ENCODE results near the gene MPL. TPM values are rescaled to one million over a fixed set of nuclear protein-coding genes. Genes with fewer than 3 reads are reported as not detected.
A peak's percentile ranks its signal among the peaks of the same experiment; 100 is the strongest.
"Not testable (repeated sequence)": the region's sequence is repeated elsewhere in the genome, so short reads cannot be mapped to it uniquely, and the experiment has no call there.

The MPL gene
- total RNA-seq, 1 donor from 2014 or later = not detected

DNA sequence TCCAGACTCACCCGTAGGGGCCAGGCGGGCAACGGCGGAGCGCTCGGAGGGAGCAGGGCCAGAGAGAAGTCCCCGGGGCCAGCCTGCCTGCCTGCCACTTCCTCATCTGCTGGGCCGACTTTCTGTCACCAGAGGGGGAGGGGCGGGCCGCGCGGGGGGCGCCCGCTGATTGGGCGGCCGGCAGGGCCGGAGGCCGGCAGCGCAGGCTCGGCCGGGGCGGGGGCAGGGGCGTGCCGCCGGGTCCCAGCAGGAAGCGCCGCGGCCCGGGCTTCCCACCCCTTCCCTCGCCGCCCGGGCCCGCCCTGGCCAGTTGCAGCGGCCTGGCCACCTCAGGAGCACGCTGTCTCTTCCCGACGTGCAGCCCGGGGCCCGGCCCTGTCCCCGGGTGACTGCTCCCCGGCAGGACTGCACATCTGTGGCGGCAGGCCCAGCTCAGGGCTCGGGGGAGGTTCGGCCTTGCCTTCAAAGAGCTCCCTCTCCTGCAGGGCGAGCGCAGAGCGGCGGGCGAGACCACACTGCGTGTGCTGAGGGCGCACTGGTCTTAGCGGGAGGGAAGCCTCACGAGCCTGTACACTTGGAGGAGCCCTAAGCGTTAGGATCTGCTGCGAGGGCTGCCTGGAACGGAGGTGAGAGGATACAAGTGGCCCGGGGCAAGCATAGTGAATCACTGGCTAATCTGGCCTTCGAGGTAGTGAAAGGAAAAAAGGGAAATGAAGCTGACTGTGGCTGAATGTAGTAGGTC lies 30.5 kb downstream of the MPL start, which contains the start of gene ELOVL1:
Gene ELOVL1 (minus strand): TSS at position 108 of the 742 bp plus-strand sequence. CDS start 2,402 bp downstream, outside the sequence.
- Histone ChIP-seq H3K9me3 (no peaks in the 10 kb centered on the region), H3K4me3 (peak within 1 kb of the TSS; percentile 96 to 97), H3K36me3 (peaks cover 22% of the 10 kb centered on the region in 2 donors), H3K4me1 (peaks cover 12 to 22% of the 10 kb centered on the region in 2 donors), H3K27me3 (no peaks in the 10 kb centered on the region), H3K27ac (peak within 1 kb of the TSS; percentile 96)
- DNase-seq (ENCODE audit: low spot score in 2 of 2) = peak; percentile 70 to 96
- intact Hi-C loops (cut with DNase I) = loop anchor here (1.0 kb wide), 4 partner anchors 10 to 196 kb away; partner anchors contain the start of genes CDC20, CFAP57, EBNA1BP2 and MED8
- TF ChIP-seq, protein P1, sequence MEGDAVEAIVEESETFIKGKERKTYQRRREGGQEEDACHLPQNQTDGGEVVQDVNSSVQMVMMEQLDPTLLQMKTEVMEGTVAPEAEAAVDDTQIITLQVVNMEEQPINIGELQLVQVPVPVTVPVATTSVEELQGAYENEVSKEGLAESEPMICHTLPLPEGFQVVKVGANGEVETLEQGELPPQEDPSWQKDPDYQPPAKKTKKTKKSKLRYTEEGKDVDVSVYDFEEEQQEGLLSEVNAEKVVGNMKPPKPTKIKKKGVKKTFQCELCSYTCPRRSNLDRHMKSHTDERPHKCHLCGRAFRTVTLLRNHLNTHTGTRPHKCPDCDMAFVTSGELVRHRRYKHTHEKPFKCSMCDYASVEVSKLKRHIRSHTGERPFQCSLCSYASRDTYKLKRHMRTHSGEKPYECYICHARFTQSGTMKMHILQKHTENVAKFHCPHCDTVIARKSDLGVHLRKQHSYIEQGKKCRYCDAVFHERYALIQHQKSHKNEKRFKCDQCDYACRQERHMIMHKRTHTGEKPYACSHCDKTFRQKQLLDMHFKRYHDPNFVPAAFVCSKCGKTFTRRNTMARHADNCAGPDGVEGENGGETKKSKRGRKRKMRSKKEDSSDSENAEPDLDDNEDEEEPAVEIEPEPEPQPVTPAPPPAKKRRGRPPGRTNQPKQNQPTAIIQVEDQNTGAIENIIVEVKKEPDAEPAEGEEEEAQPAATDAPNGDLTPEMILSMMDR (IDR thresholded peaks at IDR 0.05) = peak in 2 of 3 experiments; percentile 11 to 26

DNA sequence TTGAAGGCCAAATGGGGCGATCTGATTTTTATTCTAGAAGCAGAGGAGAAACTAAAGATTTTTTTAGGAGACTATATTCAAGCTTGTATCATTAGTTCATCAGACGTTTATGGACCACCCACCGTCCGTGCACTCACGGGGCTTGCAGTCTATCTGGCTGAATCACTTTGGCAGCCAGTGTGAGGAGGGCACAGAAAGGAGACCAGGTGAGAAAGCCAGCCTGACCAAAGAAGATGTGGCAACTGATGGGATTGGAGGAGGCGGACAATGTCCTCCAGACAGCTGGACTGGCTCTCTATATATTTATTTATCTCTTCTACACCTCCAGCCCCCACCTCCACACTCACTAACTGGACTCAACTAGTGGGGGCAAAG lies 31.0 kb downstream of the MPL start:
- H3K9me3 ChIP-seq = no peaks in the 10 kb centered on the region
- H3K4me3 ChIP-seq = peak overlapping the region; percentile 96 to 97
- peaks cover 17% of the 10 kb centered on the region in 2 donors for H3K36me3 ChIP-seq
- H3K4me1 ChIP-seq = peaks cover 12 to 22% of the 10 kb centered on the region in 2 donors
- no peaks in the 10 kb centered on the region for H3K27me3 ChIP-seq
- TF ChIP-seq, protein P1 (IDR thresholded peaks at IDR 0.05) = no peak
- intact Hi-C loops (cut with DNase I) = loop anchor here (1.0 kb wide), 4 partner anchors 10 to 196 kb away; partner anchors contain the start of genes CDC20, CFAP57, EBNA1BP2 and MED8
- DNase-seq (ENCODE audit: low spot score in 2 of 2) = no peak
- H3K27ac ChIP-seq = peak overlapping the region; percentile 96

DNA sequence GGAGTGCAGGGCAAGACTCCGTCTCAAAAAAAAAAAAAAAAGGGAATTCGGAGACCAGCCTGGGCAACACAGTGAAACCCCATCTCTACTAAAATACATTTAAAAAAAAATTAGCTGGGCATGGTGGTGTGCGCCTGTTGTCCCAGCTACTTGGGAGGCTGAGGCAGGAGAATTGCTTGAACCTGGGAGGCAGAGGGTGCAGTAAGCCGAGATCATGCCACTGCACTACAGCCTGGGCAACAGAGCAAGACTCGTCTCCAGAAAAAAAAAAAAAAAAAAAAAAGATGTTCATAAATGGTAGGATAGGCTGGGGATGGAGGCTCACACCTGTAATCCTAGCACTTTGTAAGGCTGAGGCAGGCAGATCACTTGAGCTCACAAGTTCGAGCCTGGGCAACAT lies 32.2 kb downstream of the MPL start:
- H3K27ac ChIP-seq; H3K36me3 ChIP-seq; H3K4me3 ChIP-seq; intact Hi-C loops (cut with DNase I); H3K27me3 ChIP-seq; DNase-seq (ENCODE audit: low spot score in 2 of 2); H3K9me3 ChIP-seq: not testable (repeated sequence)
- peaks cover 12 to 22% of the 10 kb centered on the region in 2 donors for H3K4me1 ChIP-seq

DNA sequence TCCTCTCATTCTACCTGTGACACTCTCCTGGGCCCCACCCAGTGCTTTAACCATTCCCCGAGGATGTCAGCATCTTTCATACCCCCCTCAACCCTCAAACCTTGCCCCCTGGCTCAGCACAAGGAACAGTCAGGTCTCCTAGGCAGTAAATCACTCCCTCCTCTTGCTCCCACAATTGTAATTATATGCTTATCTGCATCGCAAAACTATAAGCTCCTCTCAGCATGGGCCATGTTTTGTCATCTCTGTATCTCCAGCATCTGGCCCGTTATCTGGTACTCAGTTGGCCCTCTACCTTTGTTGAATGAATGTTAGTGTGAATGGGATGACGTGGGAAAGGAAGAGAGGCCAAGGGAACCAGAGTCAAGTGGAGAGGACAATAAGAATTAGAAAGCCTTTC lies 32.9 kb downstream of the MPL start:
- intact Hi-C loops (cut with DNase I) = no loop called here
- TF ChIP-seq, protein P1 (IDR thresholded peaks at IDR 0.05) = no peak
- no peak overlapping the region for H3K27ac ChIP-seq
- H3K9me3 ChIP-seq = no peaks in the 10 kb centered on the region
- DNase-seq (ENCODE audit: low spot score in 2 of 2) = no peak
- no peak overlapping the region for H3K4me3 ChIP-seq
- H3K4me1 ChIP-seq = peaks cover 12 to 22% of the 10 kb centered on the region in 2 donors
- H3K27me3 ChIP-seq = no peaks in the 10 kb centered on the region
- H3K36me3 ChIP-seq = no peaks in the 10 kb centered on the region

DNA sequence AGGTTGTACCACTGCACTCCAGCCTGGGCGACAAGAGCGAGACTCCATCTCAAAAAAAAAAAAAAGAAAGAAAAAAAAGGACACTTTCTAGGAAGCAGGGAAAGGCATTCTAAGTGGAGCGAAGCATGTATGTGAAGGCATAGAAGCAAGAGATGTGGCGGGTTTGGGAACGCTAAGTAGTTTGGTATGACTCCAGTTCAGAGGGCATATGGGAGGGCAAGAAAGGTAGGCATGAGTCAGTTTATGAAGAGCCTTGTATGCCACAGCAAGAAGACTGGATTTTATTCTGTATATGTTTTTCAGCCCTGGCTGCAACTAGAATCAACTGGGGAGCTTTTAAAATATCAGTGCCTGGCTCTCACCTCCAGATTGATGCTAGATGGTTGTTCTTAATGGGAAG lies 34.6 kb downstream of the MPL start:
- no peak for DNase-seq (ENCODE audit: low spot score in 2 of 2)
- peak overlapping the region; percentile 41 to 54 for H3K27ac ChIP-seq
- no peaks in the 10 kb centered on the region for H3K36me3 ChIP-seq
- no peaks in the 10 kb centered on the region for H3K9me3 ChIP-seq
- TF ChIP-seq, protein P1 (IDR thresholded peaks at IDR 0.05) = no peak
- intact Hi-C loops (cut with DNase I) = no loop called here
- H3K4me1 ChIP-seq = peaks cover 5 to 10% of the 10 kb centered on the region in 2 donors
- H3K4me3 ChIP-seq = no peak overlapping the region
- no peaks in the 10 kb centered on the region for H3K27me3 ChIP-seq
